Smooth muscle cell of the brain vasculature (primary cell): ENCODE data around the gene MATN3.
"Not testable (repeated sequence)": the region's sequence is repeated elsewhere in the genome, so short reads cannot be mapped to it uniquely, and the experiment has no call there.

Source experiments
- DNase-seq: peaks from one replicate; pipeline ENCODE4 v3.0.0-alpha.2; 2012; ENCODE audit warnings: low read depth, low spot score

The MATN3 gene

DNA sequence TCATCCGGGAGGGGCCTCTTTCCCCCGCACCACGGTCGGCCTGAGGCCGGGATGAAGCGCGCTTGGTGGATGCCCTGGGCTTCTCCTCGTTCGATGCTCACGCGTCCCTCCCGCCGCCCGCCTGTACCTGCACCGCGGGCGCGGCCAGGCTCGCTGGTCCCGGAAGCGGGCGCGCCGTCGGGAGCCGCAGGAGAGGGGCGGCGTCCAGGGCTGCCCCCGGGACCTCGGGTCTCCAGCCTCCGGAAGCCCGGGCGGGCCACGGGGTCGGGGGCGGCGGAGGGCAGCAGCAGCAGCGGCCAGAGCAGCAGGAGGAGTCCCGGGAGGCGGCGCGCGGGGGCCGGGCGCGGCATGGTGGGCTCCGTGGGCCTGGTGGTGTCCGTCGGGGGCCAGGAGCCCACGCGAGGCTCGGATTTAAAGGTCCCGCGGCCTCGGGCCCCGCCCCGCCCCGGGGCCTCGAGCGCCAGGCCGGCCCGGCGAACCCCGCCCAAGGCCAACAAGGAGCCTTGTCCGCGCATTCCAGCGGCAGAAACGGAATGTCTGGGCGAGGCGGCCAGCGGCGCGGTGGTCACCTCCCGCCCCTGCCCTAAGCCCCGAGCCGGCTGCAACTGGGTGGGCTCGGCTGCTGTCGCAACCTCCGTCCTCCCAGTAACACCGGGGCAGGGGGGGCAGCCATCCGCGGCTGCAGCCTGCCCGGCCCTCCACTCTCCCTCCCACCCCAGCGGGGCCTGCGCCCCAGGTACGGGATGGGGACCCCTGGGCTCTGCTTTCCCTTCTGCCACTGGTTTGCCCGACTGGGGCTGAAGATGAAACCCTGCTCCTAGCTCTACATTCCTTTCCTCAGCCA, at the start of gene MATN3:
MATN3 (minus strand) TSS at position 387 of the 844 bp plus-strand sequence; CDS start at position 350, 37 bp downstream.
- DNase-seq = no peak

GRCh38 chr2:20061940-20062339, 49.5 kb upstream of the MATN3 start:
- no peak for DNase-seq

GRCh38 chr2:20061476-20061875, 49.0 kb upstream of the MATN3 start:
- no peak for DNase-seq

DNA sequence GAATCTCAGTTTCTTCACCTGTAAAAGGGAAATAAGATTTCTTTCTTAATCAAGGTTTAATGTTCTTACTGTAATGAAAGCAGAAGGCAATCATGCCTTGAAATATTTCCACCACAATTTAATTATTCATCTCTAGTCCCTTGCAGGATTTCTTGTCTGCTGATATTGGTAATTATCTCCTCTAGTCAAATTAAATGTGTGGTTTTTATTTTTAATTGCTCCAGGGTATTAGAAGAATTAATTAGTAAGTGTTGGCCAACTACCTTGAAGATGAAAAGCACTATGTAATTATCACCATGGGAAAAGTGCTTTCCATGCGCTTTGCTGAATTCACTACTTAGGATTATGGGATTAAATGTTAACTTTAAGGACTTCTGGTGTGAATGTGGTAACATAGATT, 47.6 kb upstream of the MATN3 start:
- DNase-seq = no peak

DNA sequence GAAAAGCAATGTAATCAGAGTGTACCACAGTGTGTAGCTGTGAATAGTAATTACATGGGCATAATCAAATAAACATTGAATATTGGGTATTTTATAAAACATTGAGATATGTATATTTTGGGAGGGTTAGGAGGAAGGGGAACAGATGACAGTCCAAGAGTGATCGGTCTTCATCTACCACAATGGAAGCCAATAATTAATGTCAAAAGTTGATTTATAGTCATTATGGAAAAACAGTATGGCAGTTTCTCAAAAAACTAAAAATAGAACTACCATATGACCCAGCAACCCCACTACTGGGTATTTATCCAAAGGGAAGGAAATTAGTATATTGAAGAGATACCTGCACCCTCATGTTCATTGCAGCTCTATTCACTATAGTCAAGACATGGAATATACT, 44.8 kb upstream of the MATN3 start:
- DNase-seq = no peak

- DNase-seq = no peak
These were observed 42.5 kb upstream of the MATN3 start for GRCh38 chr2:20054931-20055330.

DNA sequence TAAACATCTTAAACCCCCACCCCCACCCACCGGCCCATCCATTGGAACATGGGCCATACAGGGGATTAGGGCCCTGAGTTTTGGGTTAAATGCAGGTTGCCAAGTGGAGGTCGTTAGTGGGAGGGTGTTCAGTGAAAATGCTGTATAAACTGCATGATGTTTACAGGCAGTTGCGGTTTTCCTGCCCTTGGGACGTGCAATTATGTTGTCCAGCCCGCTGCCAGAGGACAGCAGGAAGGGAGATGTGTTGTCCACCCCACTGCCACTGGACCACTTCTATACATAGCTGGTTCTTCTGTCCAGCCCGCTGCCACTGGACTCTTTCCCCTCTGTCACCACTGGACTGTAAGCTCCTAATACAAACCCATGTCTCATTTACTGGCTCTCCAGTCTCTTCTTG, 41.7 kb upstream of the MATN3 start:
- DNase-seq = no peak

DNA sequence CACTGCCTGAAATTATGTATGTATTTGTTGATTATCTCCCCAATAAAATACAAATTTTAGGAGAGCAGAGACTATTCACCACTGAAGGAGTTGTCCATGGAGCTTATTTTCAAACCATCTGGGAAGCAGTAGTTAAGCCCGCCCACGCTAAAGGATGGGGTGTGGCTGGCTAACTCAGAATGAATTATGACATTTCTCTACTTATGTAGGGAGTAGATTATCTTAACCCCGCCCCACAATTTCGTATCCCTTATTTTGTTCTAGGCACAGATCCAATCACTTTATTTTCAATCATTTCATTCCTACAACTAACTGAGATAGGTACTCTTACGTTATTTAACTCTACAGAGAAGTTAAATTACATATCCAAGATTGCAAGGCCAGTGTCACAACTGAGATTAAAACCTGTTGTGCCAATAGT, 40.4 kb upstream of the MATN3 start:
- DNase-seq = no peak

GRCh38 chr2:20052229-20052851, 39.9 kb upstream of the MATN3 start:
- no peak for DNase-seq

- DNase-seq = peak; percentile 100
These were observed 39.2 kb upstream of the MATN3 start, which contains the start of gene LAPTM4A for GRCh38 chr2:20051532-20052228. Gene LAPTM4A (minus strand): TSS chr2:20051628. CDS start chr2:20051520, 108 bp downstream.

- DNase-seq = no peak
These were observed 38.4 kb upstream of the MATN3 start for GRCh38 chr2:20050646-20051531.

GRCh38 chr2:20050104-20050645, 37.7 kb upstream of the MATN3 start:
- no peak for DNase-seq

DNA sequence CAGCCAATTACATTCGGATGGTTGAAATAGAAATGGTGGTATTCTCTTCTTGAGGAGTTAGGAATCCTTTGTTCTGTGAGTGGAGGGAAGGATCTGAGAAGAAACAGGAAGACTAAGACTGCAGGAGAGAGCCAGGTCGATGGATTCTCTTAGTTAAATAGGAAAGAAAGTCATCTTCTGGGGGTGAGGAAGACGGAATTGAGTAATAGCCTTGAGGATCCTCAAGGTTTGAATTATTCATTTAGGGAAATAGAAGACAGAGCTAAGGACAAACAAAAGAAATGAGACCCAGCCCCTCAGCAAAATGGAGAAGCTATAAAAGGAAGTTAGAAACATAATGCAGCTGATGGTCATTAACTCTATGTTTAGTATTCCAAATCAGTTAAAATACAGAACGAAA, 37.2 kb upstream of the MATN3 start:
- DNase-seq = no peak

GRCh38 chr2:20048488-20049448, 36.3 kb upstream of the MATN3 start:
- DNase-seq = no peak

GRCh38 chr2:20045712-20046292, 33.3 kb upstream of the MATN3 start:
- DNase-seq = not testable (repeated sequence)

GRCh38 chr2:20044778-20045177, 32.3 kb upstream of the MATN3 start:
- DNase-seq = no peak

DNA sequence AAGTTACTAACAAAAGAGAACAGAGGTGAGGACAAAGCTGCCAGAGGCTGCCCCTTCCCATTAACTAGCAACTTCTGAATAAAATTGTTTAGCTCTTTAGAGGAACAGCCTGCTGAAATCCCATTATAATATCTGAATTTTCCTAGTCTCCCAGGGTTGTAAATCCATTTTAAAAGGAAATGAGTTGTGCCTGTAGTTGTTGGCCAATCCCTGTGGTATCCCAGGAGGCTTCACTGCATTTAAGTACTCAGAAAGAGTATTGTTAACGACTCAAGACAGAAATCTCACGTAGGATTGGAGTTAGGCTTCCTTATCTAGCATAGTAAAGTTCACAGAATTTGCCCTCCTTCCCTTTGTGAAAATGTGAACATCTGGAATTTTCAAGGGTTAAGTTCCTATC, 30.1 kb upstream of the MATN3 start:
- no peak for DNase-seq

GRCh38 chr2:20040489-20041172, 28.2 kb upstream of the MATN3 start:
- no peak for DNase-seq

DNA sequence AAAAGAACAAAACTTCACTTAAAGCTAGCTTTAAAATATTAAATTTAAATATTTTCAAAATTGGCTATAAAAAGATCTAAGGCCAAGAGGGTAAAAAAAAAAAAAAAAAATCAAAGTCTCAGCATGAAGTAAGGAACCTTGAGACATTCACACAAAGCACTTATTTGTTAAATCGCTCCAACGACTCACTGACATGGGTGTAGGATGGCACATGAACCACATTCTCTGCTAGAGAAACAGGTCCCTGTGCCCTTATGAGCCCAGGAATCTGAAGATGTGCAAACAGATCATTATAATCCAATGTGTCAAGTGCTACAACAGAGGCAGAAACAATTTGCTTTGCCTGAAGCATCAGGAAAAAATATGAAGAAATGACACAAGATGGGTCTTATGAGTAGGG, 25.2 kb upstream of the MATN3 start:
- no peak for DNase-seq
